B cell (primary cell): ENCODE data around the gene ITPR2. TPM values are rescaled to one million over a fixed set of nuclear protein-coding genes. Genes with fewer than 3 reads are reported as not detected.

Source experiments
- ATAC-seq: fragments of 200-7000 bp; cut with Tn5 transposase; one replicate; pipeline ENCODE4 v1.10.0; 2021; ENCODE audit warnings: low read depth, mild to moderate bottlenecking, moderate number of reproducible peaks, moderate library complexity
- CTCF ChIA-PET: fragments of 350-600 bp; sonication (Branson Sonifier 250); formaldehyde crosslinking; loops from one replicate; lab custom pipeline; 2021; ENCODE audit warnings: antibody characterized with exemption, inconsistent platforms; lab: Charles Lee
- POLR2A ChIA-PET: fragments of 350-600 bp; sonication (Branson Sonifier 250); formaldehyde crosslinking; loops from one replicate; lab custom pipeline; 2021; ENCODE audit warnings: antibody characterized with exemption; lab: Charles Lee
- DNase-seq: peaks from one replicate; pipeline ENCODE4 v3.0.0; 2013
- H2AFZ ChIP-seq: 2 replicates; pipeline ENCODE4 v1.6.1; 2012; ENCODE audit warnings: mild to moderate bottlenecking, low read depth, low read length; ENCODE audit not compliant: insufficient read depth, poor library complexity, severe bottlenecking
- H3K27ac ChIP-seq, 2 donors: 1 replicate in 1 of 2; 2 replicates in 1 of 2; pipeline ENCODE4 v1.5.1; 2012 to 2013; ENCODE audit warnings: low read length in 2 of 2, mild to moderate bottlenecking in 2 of 2, moderate library complexity in 1 of 2
- H3K27me3 ChIP-seq, 4 experiments: fragments of 200-600 bp in 1 of 4; sonication (generic) in 1 of 4; replicated peaks in 1 of 4; 1 replicate in 2 of 4; 2 replicates in 2 of 4; pipeline versions ENCODE4 v1.6.1 to v1.7.0; 2013 to 2016; ENCODE audit warnings: low read length in 3 of 4, mild to moderate bottlenecking in 2 of 4, mixed read lengths in 1 of 4, moderate library complexity in 1 of 4; ENCODE audit not compliant: insufficient read depth in 4 of 4, control insufficient read depth in 3 of 4; ENCODE audit errors: control extremely low read depth in 1 of 4
- H3K36me3 ChIP-seq, 2 experiments: replicated peaks in 1 of 2; 1 replicate in 1 of 2; 2 replicates in 1 of 2; pipeline versions ENCODE4 v1.6.1 to v1.7.1; 2013; ENCODE audit warnings: low read length in 1 of 2; ENCODE audit not compliant: insufficient read depth in 2 of 2, control insufficient read depth in 1 of 2; ENCODE audit errors: control extremely low read depth in 1 of 2, extremely low read depth in 1 of 2
- H3K4me1 ChIP-seq, 2 donors: fragments of 200-600 bp in 1 of 2; sonication (generic) in 1 of 2; 1 replicate in 1 of 2; 2 replicates in 1 of 2; pipeline versions ENCODE4 v1.5.1 to v1.6.1; 2013 to 2017; ENCODE audit warnings: low read length in 2 of 2; ENCODE audit not compliant: control insufficient read depth in 2 of 2, insufficient read depth in 2 of 2
- H3K4me2 ChIP-seq: replicated peaks from 2 replicates; pipeline ENCODE3; 2012; ENCODE audit warnings: mild to moderate bottlenecking, low read depth, low read length; ENCODE audit not compliant: poor library complexity, severe bottlenecking
- H3K4me3 ChIP-seq, 5 experiments: fragments of 200-600 bp in 1 of 5; sonication (generic) in 1 of 5; 1 replicate in 3 of 5; 2 replicates in 2 of 5; pipeline versions ENCODE4 v1.5.1 to v1.7.0; 2011 to 2016; ENCODE audit warnings: low read length in 4 of 5, mild to moderate bottlenecking in 4 of 5, low read depth in 2 of 5, control low read depth in 1 of 5, moderate library complexity in 1 of 5; ENCODE audit not compliant: insufficient read depth in 1 of 5; ENCODE audit errors: control extremely low read depth in 1 of 5, extremely low read depth in 1 of 5
- H3K79me2 ChIP-seq: fragments of 200-600 bp; sonication (generic); one replicate; pipeline ENCODE4 v1.6.0; 2016; ENCODE audit warnings: low read length; ENCODE audit not compliant: control insufficient read depth, insufficient read depth
- H3K9ac ChIP-seq: fragments of 200-600 bp; sonication (generic); 2 replicates; pipeline ENCODE4 v1.6.1; 2017; ENCODE audit warnings: mild to moderate bottlenecking, low read length, moderate library complexity
- H3K9me3 ChIP-seq, 3 donors: one replicate each; pipeline versions ENCODE4 v1.6.1 to v1.7.1; 2013; ENCODE audit warnings: low read length in 2 of 3; ENCODE audit not compliant: control insufficient read depth in 2 of 3, insufficient read depth in 1 of 3; ENCODE audit errors: control extremely low read depth in 1 of 3
- H4K20me1 ChIP-seq: 2 replicates; pipeline ENCODE4 v1.6.0; 2012; ENCODE audit warnings: mild to moderate bottlenecking, low read length; ENCODE audit not compliant: insufficient read depth, control insufficient read depth, poor library complexity, severe bottlenecking
- H3K27ac Mint-ChIP-seq: one replicate; pipeline ENCODE4 v1.8.0; 2021; ENCODE audit warnings: mixed read lengths
- H3K27me3 Mint-ChIP-seq: one replicate; pipeline ENCODE4 v1.8.0; 2021; ENCODE audit warnings: mixed read lengths
- H3K4me1 Mint-ChIP-seq: one replicate; pipeline ENCODE4 v1.8.0; 2021; ENCODE audit warnings: mixed read lengths
- H3K4me3 Mint-ChIP-seq: one replicate; pipeline ENCODE4 v1.8.0; 2021; ENCODE audit warnings: mixed read lengths
- H3K9me3 Mint-ChIP-seq: one replicate; pipeline ENCODE4 v1.8.0; 2022; ENCODE audit warnings: mixed read lengths; ENCODE audit not compliant: insufficient read depth
- EZH2 ChIP-seq: IDR thresholded peaks from 2 replicates; pipeline ENCODE4 v1.6.1; 2012; ENCODE audit warnings: borderline replicate concordance, low read depth, mild to moderate bottlenecking, moderate library complexity, low read length; ENCODE audit not compliant: insufficient read depth, poor library complexity, severe bottlenecking
- WGBS: methylation state at CpG from one replicate; pipeline ENCODE4 v1.1.5; 2013; ENCODE audit warnings: missing lambda C conversion rate; ENCODE audit not compliant: insufficient coverage; 5-methylcytosine and 5-hydroxymethylcytosine counted together
- intact Hi-C: fragments of 100-400 bp; cut with micrococcal nuclease; formaldehyde crosslinking; loops from one replicate; pipeline ENCODE4 v1.10.0; 2022
- polyA plus RNA-seq: library from polyadenylated mRNA; depleted of rRNA; stranded (reverse); fragments of >200 nt; gene quantifications from 2 replicates; pipeline ENCODE4 v1.2.3, GENCODE V29; 2012
- total RNA-seq, 2 donors: library from RNA; stranded (reverse); fragments of 120-200 nt in 1 of 2; gene quantifications; 1 replicate in 1 of 2; 2 replicates in 1 of 2; pipeline versions ENCODE4 v1.2.3 to v1.2.4, GENCODE V29; 2013 to 2022
- TF ChIP-seq, protein P1 (sequence below): fragments of 200-600 bp; IDR thresholded peaks from one replicate; pipeline ENCODE4 v1.8.0; 2022; ENCODE audit warnings: antibody characterized with exemption, mild to moderate bottlenecking

Gene ITPR2
- total and polyA plus RNA-seq, 2 donors (not counting 1 experiment from before 2014, with no cell fraction given) = 4.3 to 113 TPM

DNA sequence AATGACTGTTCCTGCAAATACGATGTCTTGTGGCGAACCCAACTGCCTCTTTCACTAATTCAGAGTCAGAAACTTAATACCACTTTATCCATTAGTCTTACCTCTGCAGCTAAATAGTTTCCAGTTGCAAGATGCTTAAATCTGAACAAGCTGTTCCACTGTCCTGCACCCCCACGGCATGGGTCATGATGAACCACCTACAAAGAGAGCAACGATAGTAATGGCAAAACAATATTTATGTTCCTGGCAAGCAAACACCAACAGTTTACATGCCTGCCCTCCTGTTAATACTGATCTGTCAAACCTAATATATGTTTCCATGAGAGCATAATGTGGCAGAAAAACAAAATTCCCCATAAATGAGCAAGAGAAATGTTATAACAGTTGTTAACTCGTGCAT is 121.9 kb downstream of the ITPR2 start:
- ChIA-PET CTCF (interaction anchor here (1.8 kb wide), 1 partner anchor 10 kb away, joined by 11 read pairs; no protein-coding TSS in a partner anchor), POLR2A (no interaction called here)
- H2AFZ ChIP-seq = no peak overlapping the region
- H3K27ac ChIP-seq = no peak overlapping the region
- peak overlapping the region; percentile 18 for H3K27ac Mint-ChIP-seq
- TF ChIP-seq, protein P1, sequence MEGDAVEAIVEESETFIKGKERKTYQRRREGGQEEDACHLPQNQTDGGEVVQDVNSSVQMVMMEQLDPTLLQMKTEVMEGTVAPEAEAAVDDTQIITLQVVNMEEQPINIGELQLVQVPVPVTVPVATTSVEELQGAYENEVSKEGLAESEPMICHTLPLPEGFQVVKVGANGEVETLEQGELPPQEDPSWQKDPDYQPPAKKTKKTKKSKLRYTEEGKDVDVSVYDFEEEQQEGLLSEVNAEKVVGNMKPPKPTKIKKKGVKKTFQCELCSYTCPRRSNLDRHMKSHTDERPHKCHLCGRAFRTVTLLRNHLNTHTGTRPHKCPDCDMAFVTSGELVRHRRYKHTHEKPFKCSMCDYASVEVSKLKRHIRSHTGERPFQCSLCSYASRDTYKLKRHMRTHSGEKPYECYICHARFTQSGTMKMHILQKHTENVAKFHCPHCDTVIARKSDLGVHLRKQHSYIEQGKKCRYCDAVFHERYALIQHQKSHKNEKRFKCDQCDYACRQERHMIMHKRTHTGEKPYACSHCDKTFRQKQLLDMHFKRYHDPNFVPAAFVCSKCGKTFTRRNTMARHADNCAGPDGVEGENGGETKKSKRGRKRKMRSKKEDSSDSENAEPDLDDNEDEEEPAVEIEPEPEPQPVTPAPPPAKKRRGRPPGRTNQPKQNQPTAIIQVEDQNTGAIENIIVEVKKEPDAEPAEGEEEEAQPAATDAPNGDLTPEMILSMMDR = no peak
- TF ChIP-seq EZH2 = no peak
- no peak overlapping the region for H3K4me2 ChIP-seq
- intact Hi-C loops = no loop called here
- peaks cover 17% of the 10 kb centered on the region for H3K4me1 Mint-ChIP-seq
- ATAC-seq (no peak), DNase-seq (no peak)
- peaks cover 0 to 15% of the 10 kb centered on the region in 2 experiments for H3K36me3 ChIP-seq
- peaks cover 5 to 6% of the 10 kb centered on the region in 2 donors for H3K4me1 ChIP-seq
- H3K27me3 Mint-ChIP-seq = no peaks in the 10 kb centered on the region
- WGBS = 90% methylated on average over 4 of the region's 5 CpGs
- H4K20me1 ChIP-seq = no peaks in the 10 kb centered on the region
- H3K9me3 ChIP-seq = no peaks in the 10 kb centered on the region
- H3K4me3 Mint-ChIP-seq = no peak overlapping the region
- H3K9ac ChIP-seq = no peak overlapping the region
- H3K27me3 ChIP-seq = no peaks in the 10 kb centered on the region
- H3K4me3 ChIP-seq = no peak overlapping the region
- no peaks in the 10 kb centered on the region for H3K79me2 ChIP-seq
- peaks cover 5% of the 10 kb centered on the region for H3K9me3 Mint-ChIP-seq

DNA sequence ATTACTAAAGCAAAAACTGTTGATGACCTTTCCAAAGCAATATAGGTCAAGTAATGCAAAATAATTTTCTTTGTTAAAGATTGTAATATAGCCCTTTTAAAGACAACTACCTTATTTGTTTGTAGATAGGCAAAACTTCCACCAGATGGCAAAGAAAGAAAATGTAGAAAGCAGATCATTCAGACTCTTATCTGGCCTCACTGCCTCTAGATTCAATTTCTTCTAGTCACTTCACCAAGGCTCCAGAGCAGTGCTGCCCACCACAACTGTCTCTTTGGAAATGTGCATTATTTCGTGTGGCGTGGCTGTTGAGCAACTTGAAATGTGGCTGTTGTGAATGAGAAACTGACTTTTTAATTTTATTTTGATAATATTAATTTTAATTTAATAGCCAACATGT is 127.1 kb downstream of the ITPR2 start:
- H2AFZ ChIP-seq = no peak overlapping the region
- Mint-ChIP-seq H3K9me3 (peaks cover 5% of the 10 kb centered on the region), H3K27me3 (no peaks in the 10 kb centered on the region), H3K4me3 (no peak overlapping the region), H3K4me1 (peaks cover 9% of the 10 kb centered on the region), H3K27ac (no peak overlapping the region)
- intact Hi-C loops = loop anchor here (10.0 kb wide), 1 partner anchor 309 kb away; the partner anchor contains the start of gene TM7SF3
- H3K27me3 ChIP-seq = no peaks in the 10 kb centered on the region
- DNase-seq (no peak), ATAC-seq (no peak)
- no CpG with 5 or more reads among the region's 2 CpGs for WGBS
- no peaks in the 10 kb centered on the region for H3K9me3 ChIP-seq
- peaks cover 0 to 6% of the 10 kb centered on the region in 2 experiments for H3K36me3 ChIP-seq
- H3K4me3 ChIP-seq = no peak overlapping the region
- H3K79me2 ChIP-seq = no peaks in the 10 kb centered on the region
- CTCF ChIA-PET = interaction anchor here (1.7 kb wide), 1 partner anchor 10 kb away, joined by 4 read pairs; no protein-coding TSS in a partner anchor
- no peak for TF ChIP-seq EZH2
- TF ChIP-seq, protein P1 = no peak
- H3K4me2 ChIP-seq = no peak overlapping the region
- no peak overlapping the region for H3K9ac ChIP-seq
- H3K27ac ChIP-seq = peak overlapping the region in 1 of 2 donors; percentile 15
- POLR2A ChIA-PET = no interaction called here
- H4K20me1 ChIP-seq = no peaks in the 10 kb centered on the region
- peaks cover 11 to 14% of the 10 kb centered on the region in 2 donors for H3K4me1 ChIP-seq
